Uterus (tissue), 4 donors: ENCODE results near the gene B3GALNT2. TPM values are rescaled to one million over a fixed set of nuclear protein-coding genes. Genes with fewer than 3 reads are reported as not detected.
"Not testable (repeated sequence)": the region's sequence is repeated elsewhere in the genome, so short reads cannot be mapped to it uniquely, and the experiment has no call there.

Source experiments
- DNase-seq, 2 donors: peaks; one replicate each; pipeline ENCODE4 v3.0.0-alpha.2; 2019 to 2020
- H3K27ac ChIP-seq, 2 donors: fragments of 200-600 bp; sonication (generic); 1 replicate in 1 of 2; 2 replicates in 1 of 2; pipeline ENCODE4 v1.5.1; 2016 to 2018
- H3K27me3 ChIP-seq, 2 donors: fragments of 200-600 bp; sonication (generic); one replicate each; pipeline ENCODE4 v1.5.1; 2018 to 2019; ENCODE audit warnings: control low read depth in 1 of 2
- H3K36me3 ChIP-seq, 2 donors: fragments of 200-600 bp; sonication (generic); one replicate each; pipeline ENCODE4 v1.5.1; 2019; ENCODE audit warnings: control low read depth in 1 of 2
- H3K4me1 ChIP-seq, 2 donors: fragments of 200-600 bp; sonication (generic); one replicate each; pipeline ENCODE4 v1.5.1; 2018 to 2019; ENCODE audit warnings: control low read depth in 1 of 2
- H3K4me3 ChIP-seq, 2 donors: fragments of 200-600 bp; sonication (generic); 1 replicate in 1 of 2; 2 replicates in 1 of 2; pipeline ENCODE4 v1.5.1; 2018 to 2019; ENCODE audit warnings: mild to moderate bottlenecking in 1 of 2
- H3K9me3 ChIP-seq, 2 donors: fragments of 200-600 bp; sonication (generic); one replicate each; pipeline ENCODE4 v1.5.1; 2019; ENCODE audit warnings: control low read depth in 1 of 2
- CTCF ChIP-seq, 4 experiments: fragments of 200-600 bp in 2 of 4; fragments of 450-650 bp in 2 of 4; sonication (generic) in 2 of 4; IDR thresholded peaks; one replicate each; pipeline ENCODE4 v1.5.1; 2016 to 2019; ENCODE audit warnings: antibody characterized with exemption in 4 of 4, mild to moderate bottlenecking in 2 of 4, moderate library complexity in 1 of 4
- POLR2A ChIP-seq, 2 donors: fragments of 450-650 bp; IDR thresholded peaks; one replicate each; pipeline ENCODE4 v1.6.1; 2016; ENCODE audit warnings: antibody characterized with exemption in 2 of 2, mild to moderate bottlenecking in 1 of 2, moderate library complexity in 1 of 2
- intact Hi-C: fragments of 100-400 bp; cut with DNase I; formaldehyde crosslinking; loops from one replicate; pipeline ENCODE4 v1.15.1; 2023; ENCODE audit warnings: low total_unique reads
- total RNA-seq, 4 donors: library from RNA; depleted of rRNA in 3 of 4; stranded (reverse); fragments of >200 nt in 3 of 4; gene quantifications; one replicate each; pipeline versions ENCODE4 v1.1.0 to v1.2.4, GENCODE V29; 2014 to 2023
- donor health status: DM: yes; HTN: yes; CAD: no.

Gene B3GALNT2
- total RNA-seq, 4 donors from 2014 or later: 4.4 to 55.4 (median 38.6) TPM

GRCh38 chr1:235545292-235545930, 41.2 kb upstream of the B3GALNT2 start:
- intact Hi-C loops: no loop called here
- Histone ChIP-seq H3K27me3 (no peaks in the 10 kb centered on the region), H3K9me3 (no peaks in the 10 kb centered on the region), H3K36me3 (no peaks in the 10 kb centered on the region), H3K4me1 (no peaks in the 10 kb centered on the region), H3K4me3 (no peak overlapping the region), H3K27ac (no peak overlapping the region)
- TF ChIP-seq POLR2A (IDR thresholded peaks at IDR 0.05) (no peak), CTCF (IDR thresholded peaks at IDR 0.05) (no peak)
- no peak for DNase-seq

DNA sequence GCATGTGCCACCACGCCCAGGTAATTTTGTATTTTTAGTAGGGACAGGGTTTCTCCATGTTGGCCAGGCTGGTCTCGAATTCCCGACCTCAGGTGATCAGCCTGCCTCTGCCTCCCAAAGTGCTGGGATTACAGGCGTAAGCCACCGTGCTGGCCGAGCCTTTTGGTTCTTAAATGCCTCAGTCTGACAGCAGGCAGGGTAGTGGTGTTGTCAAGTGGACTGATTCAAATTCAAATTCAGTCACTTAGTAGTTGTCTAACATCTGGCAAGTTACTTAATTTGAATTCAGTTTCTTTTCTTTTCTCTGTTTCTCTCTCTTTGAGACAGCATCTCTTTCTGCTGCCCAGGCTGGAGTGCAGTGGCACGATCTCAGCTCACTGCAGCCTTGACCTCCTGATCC, 38.6 kb upstream of the B3GALNT2 start:
- H3K4me3 ChIP-seq, H3K36me3 ChIP-seq, H3K27me3 ChIP-seq, H3K9me3 ChIP-seq, DNase-seq, H3K4me1 ChIP-seq, H3K27ac ChIP-seq, intact Hi-C loops: not testable (repeated sequence)

GRCh38 chr1:235533476-235534168, 29.4 kb upstream of the B3GALNT2 start:
- intact Hi-C loops: no loop called here
- H3K27me3 ChIP-seq: no peaks in the 10 kb centered on the region
- H3K27ac ChIP-seq: no peak overlapping the region
- TF ChIP-seq POLR2A (IDR thresholded peaks at IDR 0.05) (no peak), CTCF (IDR thresholded peaks at IDR 0.05) (no peak)
- no peaks in the 10 kb centered on the region for H3K9me3 ChIP-seq
- no peaks in the 10 kb centered on the region for H3K36me3 ChIP-seq
- H3K4me1 ChIP-seq: no peaks in the 10 kb centered on the region
- H3K4me3 ChIP-seq: no peak overlapping the region
- no peak for DNase-seq

- no peak overlapping the region for H3K27ac ChIP-seq
- H3K27me3 ChIP-seq: no peaks in the 10 kb centered on the region
- DNase-seq: no peak
- H3K9me3 ChIP-seq: no peaks in the 10 kb centered on the region
- H3K36me3 ChIP-seq: no peaks in the 10 kb centered on the region
- H3K4me1 ChIP-seq: no peaks in the 10 kb centered on the region
- TF ChIP-seq CTCF (IDR thresholded peaks at IDR 0.05): no peak
- TF ChIP-seq POLR2A (IDR thresholded peaks at IDR 0.05): no peak
- intact Hi-C loops: no loop called here
- no peak overlapping the region for H3K4me3 ChIP-seq
Observed at GRCh38 chr1:235532360-235532759, 28.1 kb upstream of the B3GALNT2 start.

DNA sequence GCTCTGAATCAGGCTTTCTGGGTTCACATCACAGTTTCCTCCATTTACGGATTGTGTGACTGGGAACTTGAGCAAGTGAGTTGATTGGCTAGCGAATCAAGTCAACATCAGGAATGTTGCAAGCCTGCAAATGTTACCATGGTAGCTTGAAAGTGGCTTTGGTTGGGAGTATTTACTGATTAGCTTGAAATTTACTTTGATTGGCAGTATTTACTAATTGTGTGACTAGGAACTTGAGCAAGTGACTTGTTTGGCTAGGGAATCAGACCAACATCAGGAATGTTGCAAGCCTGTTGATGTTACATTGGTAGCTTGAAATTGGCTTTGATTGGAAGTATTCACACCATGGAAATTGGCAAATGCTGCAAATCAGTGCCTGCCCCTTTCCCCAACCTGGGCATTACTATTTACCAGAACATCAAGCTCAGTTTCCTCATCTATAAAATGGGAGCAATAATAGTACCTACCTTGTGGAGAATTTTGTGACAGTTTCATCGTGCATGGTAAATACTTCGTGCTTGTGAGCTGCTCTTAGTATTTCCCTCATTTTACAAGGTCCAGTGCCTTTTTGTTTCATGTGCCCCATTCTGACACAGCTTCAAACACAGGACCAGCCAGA, 23.1 kb upstream of the B3GALNT2 start:
- H3K27me3 ChIP-seq: no peaks in the 10 kb centered on the region
- intact Hi-C loops: no loop called here
- no peak overlapping the region for H3K4me3 ChIP-seq
- no peaks in the 10 kb centered on the region for H3K36me3 ChIP-seq
- H3K4me1 ChIP-seq: no peaks in the 10 kb centered on the region
- no peaks in the 10 kb centered on the region for H3K9me3 ChIP-seq
- no peak for DNase-seq
- no peak overlapping the region for H3K27ac ChIP-seq
- TF ChIP-seq POLR2A (IDR thresholded peaks at IDR 0.05): no peak

GRCh38 chr1:235525314-235525713, 21.1 kb upstream of the B3GALNT2 start:
- no peak for DNase-seq
- no peak overlapping the region for H3K27ac ChIP-seq
- intact Hi-C loops: no loop called here
- H3K36me3 ChIP-seq: no peaks in the 10 kb centered on the region
- H3K9me3 ChIP-seq: no peaks in the 10 kb centered on the region
- no peaks in the 10 kb centered on the region for H3K27me3 ChIP-seq
- no peaks in the 10 kb centered on the region for H3K4me1 ChIP-seq
- no peak overlapping the region for H3K4me3 ChIP-seq
- TF ChIP-seq CTCF (IDR thresholded peaks at IDR 0.05) (no peak), POLR2A (IDR thresholded peaks at IDR 0.05) (no peak)
